Left ventricle myocardium inferior (tissue), 1 donor: ENCODE data around the gene SELENOM. TPM values are rescaled to one million over a fixed set of nuclear protein-coding genes. Genes with fewer than 3 reads are reported as not detected.

Source experiments
- DNase-seq: peaks from one replicate; pipeline ENCODE4 v3.0.0-alpha.2; 2020
- H3K27ac ChIP-seq: fragments of 200-600 bp; replicated peaks from 2 replicates; pipeline ENCODE4 v1.8.0; 2021
- H3K27me3 ChIP-seq: fragments of 200-600 bp; 2 replicates; pipeline ENCODE4 v1.8.0; 2021; ENCODE audit warnings: low read depth
- H3K36me3 ChIP-seq: fragments of 200-600 bp; 2 replicates; pipeline ENCODE4 v1.8.0; 2021
- H3K4me1 ChIP-seq: fragments of 200-600 bp; 2 replicates; pipeline ENCODE4 v1.8.0; 2021
- H3K4me3 ChIP-seq: fragments of 200-600 bp; 2 replicates; pipeline ENCODE4 v1.8.0; 2021; ENCODE audit warnings: mild to moderate bottlenecking, moderate library complexity
- H3K9me3 ChIP-seq: fragments of 200-600 bp; replicated peaks from 2 replicates; pipeline ENCODE4 v1.8.0; 2021
- intact Hi-C: fragments of 100-400 bp; cut with micrococcal nuclease; formaldehyde crosslinking; loops from one replicate; pipeline ENCODE4 v1.11.0; 2022
- total RNA-seq: library from RNA; stranded (reverse); fragmentation: NEBNext Ultra II Directional; extraction: Animal tissue kit (Norgen Biotek cat#: 25700); gene quantifications from one replicate; pipeline ENCODE4 v1.2.1, GENCODE V29; 2021
- TF ChIP-seq, protein P1 (sequence below): fragments of 200-600 bp; IDR thresholded peaks from 2 replicates; pipeline ENCODE4 v1.8.0; 2021; ENCODE audit warnings: antibody characterized with exemption, mild to moderate bottlenecking, borderline replicate concordance
- donor health status: DM: no; HTN: yes; CAD: no; lungs with severe emphysema.

SELENOM gene
- total RNA-seq, 1 donor from 2014 or later: 51.5 TPM

DNA sequence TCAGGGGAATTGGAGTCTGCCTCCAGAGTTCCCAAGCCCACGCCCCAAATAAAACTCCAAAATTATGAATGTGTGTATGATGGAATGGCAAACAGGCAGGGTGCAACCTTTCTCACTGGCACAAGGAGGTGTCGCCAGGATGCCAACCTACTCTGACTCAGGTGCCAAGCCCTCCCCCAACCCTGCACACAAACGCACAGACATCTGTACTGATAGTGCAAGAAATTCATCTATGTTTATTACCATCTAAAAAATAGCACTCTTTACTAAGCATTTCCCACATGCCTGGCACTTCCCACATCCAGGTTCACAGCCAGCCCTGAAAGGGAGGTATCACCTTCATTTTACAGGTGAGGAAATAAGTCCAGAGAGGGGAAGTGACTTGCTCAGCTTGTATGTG lies 31.7 kb upstream of the SELENOM start:
- H3K9me3 ChIP-seq: no peaks in the 10 kb centered on the region
- TF ChIP-seq, protein P1, sequence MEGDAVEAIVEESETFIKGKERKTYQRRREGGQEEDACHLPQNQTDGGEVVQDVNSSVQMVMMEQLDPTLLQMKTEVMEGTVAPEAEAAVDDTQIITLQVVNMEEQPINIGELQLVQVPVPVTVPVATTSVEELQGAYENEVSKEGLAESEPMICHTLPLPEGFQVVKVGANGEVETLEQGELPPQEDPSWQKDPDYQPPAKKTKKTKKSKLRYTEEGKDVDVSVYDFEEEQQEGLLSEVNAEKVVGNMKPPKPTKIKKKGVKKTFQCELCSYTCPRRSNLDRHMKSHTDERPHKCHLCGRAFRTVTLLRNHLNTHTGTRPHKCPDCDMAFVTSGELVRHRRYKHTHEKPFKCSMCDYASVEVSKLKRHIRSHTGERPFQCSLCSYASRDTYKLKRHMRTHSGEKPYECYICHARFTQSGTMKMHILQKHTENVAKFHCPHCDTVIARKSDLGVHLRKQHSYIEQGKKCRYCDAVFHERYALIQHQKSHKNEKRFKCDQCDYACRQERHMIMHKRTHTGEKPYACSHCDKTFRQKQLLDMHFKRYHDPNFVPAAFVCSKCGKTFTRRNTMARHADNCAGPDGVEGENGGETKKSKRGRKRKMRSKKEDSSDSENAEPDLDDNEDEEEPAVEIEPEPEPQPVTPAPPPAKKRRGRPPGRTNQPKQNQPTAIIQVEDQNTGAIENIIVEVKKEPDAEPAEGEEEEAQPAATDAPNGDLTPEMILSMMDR: no peak
- H3K27me3 ChIP-seq: peaks cover 26% of the 10 kb centered on the region
- H3K4me3 ChIP-seq: no peak overlapping the region
- no peak overlapping the region for H3K27ac ChIP-seq
- intact Hi-C loops: no loop called here
- H3K4me1 ChIP-seq: peaks cover 9% of the 10 kb centered on the region
- no peak for DNase-seq
- no peaks in the 10 kb centered on the region for H3K36me3 ChIP-seq

- DNase-seq: no peak
These were observed 30.8 kb upstream of the SELENOM start for GRCh38 chr22:31138126-31138525.

GRCh38 chr22:31137721-31138120 lies 30.4 kb upstream of the SELENOM start:
- no peak overlapping the region for H3K4me3 ChIP-seq
- H3K36me3 ChIP-seq: no peaks in the 10 kb centered on the region
- intact Hi-C loops: no loop called here
- no peak overlapping the region for H3K27ac ChIP-seq
- TF ChIP-seq, protein P1: no peak
- H3K27me3 ChIP-seq: peaks cover 26% of the 10 kb centered on the region
- no peaks in the 10 kb centered on the region for H3K9me3 ChIP-seq
- DNase-seq: no peak
- H3K4me1 ChIP-seq: peaks cover 2% of the 10 kb centered on the region

More at GRCh38 chr22:31138126-31138525, 30.8 kb upstream of the SELENOM start:
- intact Hi-C loops: no loop called here
- H3K27me3 ChIP-seq: peaks cover 26% of the 10 kb centered on the region
- TF ChIP-seq, protein P1: no peak
- H3K36me3 ChIP-seq: no peaks in the 10 kb centered on the region
- H3K9me3 ChIP-seq: no peaks in the 10 kb centered on the region
- no peak overlapping the region for H3K4me3 ChIP-seq
- peaks cover 6% of the 10 kb centered on the region for H3K4me1 ChIP-seq
- H3K27ac ChIP-seq: no peak overlapping the region

- peaks cover 26% of the 10 kb centered on the region for H3K27me3 ChIP-seq
- H3K27ac ChIP-seq: no peak overlapping the region
- intact Hi-C loops: no loop called here
- no peaks in the 10 kb centered on the region for H3K36me3 ChIP-seq
- H3K4me3 ChIP-seq: no peak overlapping the region
- no peaks in the 10 kb centered on the region for H3K9me3 ChIP-seq
- no peaks in the 10 kb centered on the region for H3K4me1 ChIP-seq
- DNase-seq: no peak
- TF ChIP-seq, protein P1: no peak
These were observed 29.3 kb upstream of the SELENOM start for GRCh38 chr22:31136711-31137110.

DNA sequence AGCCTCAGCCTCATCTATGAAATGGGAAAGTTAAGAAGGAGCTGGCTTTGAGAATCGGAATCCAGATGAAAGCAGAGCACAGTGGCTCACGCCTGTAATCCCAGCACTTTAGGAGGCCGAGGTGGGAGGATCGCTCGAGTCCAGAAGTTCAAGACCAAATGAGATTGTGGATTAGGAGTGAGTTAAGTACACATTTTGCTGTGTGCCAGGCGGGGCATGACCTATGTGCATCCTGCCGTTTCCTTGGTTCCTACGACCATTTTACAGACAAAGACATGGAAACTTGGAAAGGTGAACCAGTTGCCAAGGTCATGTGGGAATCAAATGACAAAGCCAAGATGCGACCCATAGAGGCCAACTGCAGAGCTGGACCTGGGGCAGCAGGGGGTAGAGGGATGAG lies 28.8 kb upstream of the SELENOM start:
- Histone ChIP-seq H3K27ac (no peak overlapping the region), H3K9me3 (no peaks in the 10 kb centered on the region), H3K27me3 (peaks cover 26% of the 10 kb centered on the region), H3K4me1 (peaks cover 2% of the 10 kb centered on the region), H3K36me3 (no peaks in the 10 kb centered on the region), H3K4me3 (no peak overlapping the region)
- TF ChIP-seq, protein P1: no peak
- no peak for DNase-seq
- intact Hi-C loops: no loop called here

- intact Hi-C loops: no loop called here
- Histone ChIP-seq H3K4me1 (peaks cover 6% of the 10 kb centered on the region), H3K36me3 (no peaks in the 10 kb centered on the region), H3K27ac (no peak overlapping the region), H3K4me3 (no peak overlapping the region), H3K27me3 (peaks cover 26% of the 10 kb centered on the region), H3K9me3 (no peaks in the 10 kb centered on the region)
- TF ChIP-seq, protein P1: no peak
- DNase-seq: no peak
These were observed 28.3 kb upstream of the SELENOM start for GRCh38 chr22:31135706-31136105.
